Fibroblast of villous mesenchyme (primary cell): Measurements from ENCODE around the gene SORCS2. TPM values are rescaled to one million over a fixed set of nuclear protein-coding genes. Genes with fewer than 3 reads are reported as not detected.

Source experiments
- DNase-seq: peaks from one replicate; pipeline ENCODE4 v3.0.0-alpha.2; 2010; ENCODE audit warnings: low read depth
- H3K4me3 ChIP-seq: 2 replicates; pipeline ENCODE4 v1.5.1; 2011; ENCODE audit warnings: low read depth, mild to moderate bottlenecking, low read length
- CTCF ChIP-seq: IDR thresholded peaks from 2 replicates; pipeline ENCODE4 v1.5.1; 2012; ENCODE audit warnings: low read depth, mild to moderate bottlenecking, low read length; ENCODE audit not compliant: insufficient read depth
- total RNA-seq: library from RNA; depleted of rRNA; stranded (reverse); fragments of >200 nt; gene quantifications from 2 replicates; pipeline ENCODE4 v1.2.3, GENCODE V29; 2012

SORCS2 gene
- total RNA-seq, 1 donor, result under 0.01 TPM

GRCh38 chr4:7426525-7427171, 234.3 kb downstream of the SORCS2 start:
- no peak for TF ChIP-seq CTCF
- no peak for DNase-seq
- H3K4me3 ChIP-seq, result no peak overlapping the region

GRCh38 chr4:7427361-7427760, 235.0 kb downstream of the SORCS2 start:
- no peak for TF ChIP-seq CTCF
- DNase-seq, result no peak
- H3K4me3 ChIP-seq, result no peak overlapping the region

- no peak for TF ChIP-seq CTCF
- H3K4me3 ChIP-seq, result no peak overlapping the region
- DNase-seq, result no peak
Observed at GRCh38 chr4:7427831-7428260, 235.5 kb downstream of the SORCS2 start.

- H3K4me3 ChIP-seq, result no peak overlapping the region
- DNase-seq, result no peak
- TF ChIP-seq CTCF, result no peak
Observed at GRCh38 chr4:7428261-7429068, 236.1 kb downstream of the SORCS2 start.

- no peak overlapping the region for H3K4me3 ChIP-seq
- no peak for TF ChIP-seq CTCF
- no peak for DNase-seq
Observed at GRCh38 chr4:7429069-7429416, 236.7 kb downstream of the SORCS2 start.

- no peak for TF ChIP-seq CTCF
- H3K4me3 ChIP-seq, result no peak overlapping the region
- no peak for DNase-seq
Observed at GRCh38 chr4:7429601-7430078, 237.3 kb downstream of the SORCS2 start.
